Esophagus (tissue), 2 donors: ENCODE data around the gene FYN. TPM values are rescaled to one million over a fixed set of nuclear protein-coding genes. Genes with fewer than 3 reads are reported as not detected.

Experiments used
- H3K27ac ChIP-seq, 2 donors: one replicate each; pipeline ENCODE4 v1.5.1; 2013; ENCODE audit warnings: low read depth in 2 of 2, mild to moderate bottlenecking in 2 of 2, inconsistent platforms in 1 of 2, low read length in 1 of 2, moderate library complexity in 1 of 2
- H3K27me3 ChIP-seq, 2 donors: one replicate each; pipeline ENCODE4 v1.6.1; 2013; ENCODE audit warnings: low read length in 2 of 2, control low read depth in 1 of 2, mild to moderate bottlenecking in 1 of 2; ENCODE audit not compliant: insufficient read depth in 2 of 2, control insufficient read depth in 1 of 2
- H3K36me3 ChIP-seq, 2 donors: one replicate each; pipeline ENCODE4 v1.6.1; 2013; ENCODE audit warnings: low read length in 1 of 2; ENCODE audit not compliant: control insufficient read depth in 2 of 2, insufficient read depth in 2 of 2
- H3K4me1 ChIP-seq, 2 donors: one replicate each; pipeline ENCODE4 v1.6.1; 2013; ENCODE audit warnings: low read length in 1 of 2; ENCODE audit not compliant: control insufficient read depth in 2 of 2, insufficient read depth in 2 of 2
- H3K4me3 ChIP-seq, 2 donors: one replicate each; pipeline ENCODE4 v1.5.1; 2013; ENCODE audit warnings: low read length in 2 of 2, mild to moderate bottlenecking in 2 of 2, low read depth in 1 of 2, moderate library complexity in 1 of 2
- H3K9me3 ChIP-seq, 2 donors: one replicate each; pipeline ENCODE4 v1.6.1; 2013; ENCODE audit warnings: mild to moderate bottlenecking in 2 of 2, low read depth in 1 of 2, low read length in 1 of 2, moderate library complexity in 1 of 2; ENCODE audit not compliant: control insufficient read depth in 2 of 2, insufficient read depth in 1 of 2
- WGBS, 2 donors: extraction: QIAGEN DNeasy Blood & Tissue Kit; methylation state at CpG; one replicate each; pipeline ENCODE4 v1.1.7; 2013; 5-methylcytosine and 5-hydroxymethylcytosine counted together
- polyA plus RNA-seq, 2 donors: library from polyadenylated mRNA; stranded (reverse); fragments of 200-250 nt; gene quantifications; one replicate each; pipeline ENCODE4 v1.2.3, GENCODE V29; 2013
- donor health status: healthy with polysubstance abuse.
- donor health status: Bipolar disorder and iron deficiency.

FYN gene
- 1 to 10 TPM; 6.7 to 8.4 TPM for polyA plus RNA-seq

DNA sequence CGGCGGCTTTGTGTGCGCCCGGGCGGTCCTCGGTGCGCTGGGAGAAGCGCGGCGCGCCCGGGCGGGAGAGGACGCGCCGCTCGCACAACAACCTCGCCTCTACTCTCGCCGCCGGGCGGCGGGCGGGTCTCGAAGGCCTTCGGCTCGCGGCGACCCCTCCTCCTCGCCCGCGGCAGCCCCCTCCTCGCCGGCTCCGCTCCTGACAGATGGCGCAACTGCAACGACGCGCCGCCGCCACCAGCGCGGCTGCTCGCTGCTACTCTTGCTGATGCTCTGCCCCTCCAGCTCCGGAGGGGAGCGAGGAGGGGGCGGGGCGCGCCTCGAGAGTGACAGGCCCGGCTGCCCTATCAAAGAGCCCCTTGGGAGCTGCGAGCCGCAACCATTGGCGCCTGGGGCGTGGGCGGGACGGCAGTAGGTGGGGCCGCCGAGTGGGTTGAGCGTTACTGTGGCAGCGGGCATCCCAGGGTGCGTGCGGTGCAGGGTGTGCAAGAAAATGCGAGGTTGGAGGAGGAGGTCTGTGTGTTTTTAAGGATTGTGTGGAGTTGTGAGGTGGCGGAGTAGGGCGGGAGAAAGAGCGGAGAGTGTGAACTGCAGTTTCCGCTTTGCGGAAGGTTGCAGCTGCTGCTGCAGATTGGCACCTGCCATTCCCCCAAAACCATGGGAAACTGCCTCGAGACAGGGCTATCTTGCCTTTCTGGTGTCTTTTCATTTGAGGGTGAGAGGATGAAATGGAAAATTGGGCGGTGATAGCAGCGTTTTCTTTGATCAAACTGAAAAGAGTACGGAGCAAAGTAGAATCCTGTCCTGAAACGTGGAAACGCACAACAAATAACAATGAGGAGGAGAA lies at the start of gene FYN:
TSS of gene FYN (minus strand) at position 275 of the 847 bp plus-strand sequence. CDS start 153,401 bp downstream, outside the sequence.
- Histone ChIP-seq H3K27me3 (no peaks in the 10 kb centered on the region), H3K4me1 (peaks cover 0 to 3% of the 10 kb centered on the region in 2 donors), H3K9me3 (no peaks in the 10 kb centered on the region), H3K4me3 (peak within 1 kb of the TSS; percentile 59 to 67), H3K36me3 (no peaks in the 10 kb centered on the region), H3K27ac (peak within 1 kb of the TSS; percentile 81 to 84)
- 0 to 1% methylated on average over 36 to 75 of the region's 75 CpGs for WGBS, 2 donors

DNA sequence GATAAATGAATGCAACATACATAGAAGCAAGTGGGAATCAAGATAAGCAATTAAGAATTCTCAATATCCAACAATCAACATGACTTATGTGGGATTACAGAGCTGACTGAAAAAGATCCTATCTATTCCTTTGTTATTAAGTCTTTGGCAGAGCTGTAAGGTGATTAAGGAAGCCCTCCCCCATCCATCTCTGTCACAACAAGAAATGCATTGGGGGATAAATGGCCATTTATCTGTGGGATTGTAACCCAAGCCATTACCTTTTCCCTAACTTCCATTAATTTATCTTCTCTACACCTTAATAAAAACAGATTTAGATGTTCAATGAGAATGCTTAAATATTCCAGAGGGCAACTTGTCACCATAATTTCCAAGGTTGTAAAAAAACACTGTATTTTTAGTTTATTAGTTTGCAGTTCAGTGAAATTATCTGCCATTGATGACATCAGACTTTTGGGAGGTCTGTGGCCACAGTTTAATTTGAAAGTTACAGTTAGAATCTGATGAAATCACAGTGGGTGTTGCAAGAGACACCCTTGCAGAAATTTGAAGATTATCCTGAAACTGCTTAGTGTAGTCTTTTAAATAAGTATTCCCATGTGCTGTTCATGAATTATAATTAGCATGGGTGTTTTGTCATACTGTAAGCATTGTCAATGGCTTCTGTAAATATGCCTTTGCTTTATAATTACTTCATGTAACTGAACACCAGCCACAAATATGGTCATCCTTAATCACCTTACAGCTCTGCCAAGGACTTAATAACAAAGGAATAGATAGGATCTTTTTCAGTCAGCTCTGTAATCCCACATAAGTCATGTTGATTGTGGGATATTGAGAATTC lies 49.4 kb upstream of the FYN start:
- Histone ChIP-seq H3K4me3 (no peak overlapping the region), H3K27ac (no peak overlapping the region), H3K36me3 (no peaks in the 10 kb centered on the region), H3K9me3 (no peaks in the 10 kb centered on the region), H3K4me1 (peaks cover 0 to 2% of the 10 kb centered on the region in 2 donors), H3K27me3 (no peaks in the 10 kb centered on the region)

DNA sequence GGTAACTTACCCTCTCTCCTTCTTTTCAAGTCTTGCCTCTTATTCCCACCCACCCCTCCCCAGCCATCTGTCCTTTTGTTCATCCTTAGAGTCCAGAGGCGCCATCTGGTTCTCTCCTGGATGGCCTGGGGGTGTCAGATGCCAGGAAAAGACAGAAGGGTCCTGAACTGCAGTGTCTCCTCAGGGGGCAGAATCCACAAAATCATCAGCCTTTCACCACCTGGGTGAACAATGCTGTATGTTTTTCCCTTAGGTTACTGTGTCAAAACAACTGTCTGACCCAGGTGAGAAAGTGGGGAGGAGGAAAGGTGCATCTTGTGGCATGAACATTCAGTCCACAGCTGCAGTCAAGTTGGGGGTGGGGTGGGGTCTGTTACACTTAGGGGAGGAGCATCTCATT lies 47.9 kb upstream of the FYN start:
- WGBS, 2 donors: 77 to 85% methylated on average over 1 of the region's 1 CpG
- no peak overlapping the region for H3K4me3 ChIP-seq
- peaks cover 0 to 2% of the 10 kb centered on the region in 2 donors for H3K4me1 ChIP-seq
- H3K27ac ChIP-seq: no peak overlapping the region
- H3K9me3 ChIP-seq: no peaks in the 10 kb centered on the region
- H3K36me3 ChIP-seq: no peaks in the 10 kb centered on the region
- H3K27me3 ChIP-seq: no peaks in the 10 kb centered on the region

DNA sequence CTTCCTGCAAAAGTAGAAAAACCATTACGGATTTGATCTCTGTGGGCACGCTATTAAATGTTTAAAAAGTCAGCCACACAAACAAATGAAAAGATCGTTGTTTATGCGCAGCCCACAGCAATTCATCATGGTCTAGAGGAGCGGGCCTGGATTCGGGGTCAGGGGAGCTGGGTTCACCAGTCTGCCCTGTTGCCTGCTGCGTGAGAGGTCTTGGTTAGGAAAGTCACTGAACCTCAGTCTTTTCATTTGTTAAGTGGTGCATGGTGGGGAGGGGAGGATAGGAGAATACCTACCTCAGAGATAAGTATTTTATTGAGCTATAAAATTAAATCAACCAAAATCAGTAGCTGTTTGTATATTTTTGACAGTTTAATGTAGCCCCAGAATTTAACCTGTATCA lies 47.3 kb upstream of the FYN start:
- Histone ChIP-seq H3K27me3 (no peaks in the 10 kb centered on the region), H3K27ac (no peak overlapping the region), H3K9me3 (no peaks in the 10 kb centered on the region), H3K4me1 (peaks cover 0 to 2% of the 10 kb centered on the region in 2 donors), H3K4me3 (no peak overlapping the region), H3K36me3 (no peaks in the 10 kb centered on the region)
- 89% methylated on average over 7 of the region's 7 CpGs for WGBS, 2 donors

DNA sequence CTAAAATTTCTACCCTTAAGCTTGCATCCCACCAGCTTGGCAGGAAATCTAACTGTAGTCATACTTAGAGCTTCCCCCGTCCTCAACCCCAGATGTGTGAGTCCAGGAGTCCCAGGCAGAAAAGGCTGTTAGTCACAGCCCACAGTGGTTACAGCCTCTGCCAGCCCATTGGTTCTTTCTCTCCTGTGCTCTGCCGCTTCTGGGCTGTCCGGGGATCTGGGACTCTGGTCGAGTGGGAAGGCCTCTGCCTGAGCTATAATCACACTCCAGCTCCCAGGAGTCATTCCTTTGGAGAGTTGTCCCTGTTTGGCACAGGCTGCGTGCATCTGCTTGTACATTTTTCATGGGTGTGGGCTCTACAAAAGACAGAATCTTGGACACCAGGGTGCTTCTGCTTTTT lies 45.6 kb upstream of the FYN start:
- Histone ChIP-seq H3K36me3 (no peaks in the 10 kb centered on the region), H3K27me3 (no peaks in the 10 kb centered on the region), H3K27ac (no peak overlapping the region), H3K9me3 (no peaks in the 10 kb centered on the region), H3K4me1 (no peaks in the 10 kb centered on the region), H3K4me3 (no peak overlapping the region)
- WGBS, 2 donors: 51 to 68% methylated on average over 5 of the region's 5 CpGs

DNA sequence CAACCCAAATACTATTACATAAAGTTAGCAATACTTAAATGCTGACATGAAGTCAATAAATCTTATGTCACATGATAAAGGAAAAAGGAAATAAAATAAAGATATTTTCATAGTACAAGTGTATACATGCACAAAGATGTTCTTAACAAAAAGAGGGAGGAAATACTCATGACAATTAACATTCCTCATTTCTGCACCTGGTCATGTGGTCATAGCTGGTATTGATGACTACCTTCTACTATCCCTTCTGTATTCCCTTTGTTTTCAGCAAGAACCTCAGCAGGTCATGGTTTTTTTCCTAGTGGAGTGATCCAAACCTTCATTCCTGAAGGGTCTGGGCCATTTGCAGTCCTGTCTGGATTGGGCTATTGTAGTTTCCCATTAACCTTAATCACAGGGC lies 43.5 kb upstream of the FYN start:
- Histone ChIP-seq H3K27ac (no peak overlapping the region), H3K36me3 (no peaks in the 10 kb centered on the region), H3K27me3 (no peaks in the 10 kb centered on the region), H3K4me1 (no peaks in the 10 kb centered on the region), H3K4me3 (no peak overlapping the region), H3K9me3 (no peaks in the 10 kb centered on the region)

DNA sequence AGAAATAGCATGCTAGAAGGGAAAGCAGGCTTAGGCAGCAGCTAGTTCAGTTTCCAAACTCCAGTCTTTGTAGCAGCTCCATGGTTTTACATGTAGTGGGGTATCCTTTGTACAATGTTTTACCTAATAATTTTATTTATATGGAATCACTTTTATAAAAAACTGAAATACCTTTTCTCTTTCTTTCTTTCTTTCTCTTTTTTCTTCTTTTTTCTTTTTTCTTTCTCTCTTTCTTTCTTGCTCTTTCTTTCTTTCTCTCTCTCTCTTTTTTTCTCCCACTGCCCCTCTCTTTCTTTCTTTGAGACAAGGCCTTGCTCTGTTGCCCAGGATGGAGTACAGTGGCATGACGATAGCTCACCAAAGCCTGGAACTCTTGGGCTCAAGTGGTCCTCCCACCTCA lies 41.4 kb upstream of the FYN start:
- Histone ChIP-seq H3K27me3 (no peaks in the 10 kb centered on the region), H3K4me3 (no peak overlapping the region), H3K9me3 (no peaks in the 10 kb centered on the region), H3K36me3 (no peaks in the 10 kb centered on the region), H3K27ac (no peak overlapping the region), H3K4me1 (no peaks in the 10 kb centered on the region)
- WGBS, 2 donors: 89 to 92% methylated on average over 1 of the region's 1 CpG

DNA sequence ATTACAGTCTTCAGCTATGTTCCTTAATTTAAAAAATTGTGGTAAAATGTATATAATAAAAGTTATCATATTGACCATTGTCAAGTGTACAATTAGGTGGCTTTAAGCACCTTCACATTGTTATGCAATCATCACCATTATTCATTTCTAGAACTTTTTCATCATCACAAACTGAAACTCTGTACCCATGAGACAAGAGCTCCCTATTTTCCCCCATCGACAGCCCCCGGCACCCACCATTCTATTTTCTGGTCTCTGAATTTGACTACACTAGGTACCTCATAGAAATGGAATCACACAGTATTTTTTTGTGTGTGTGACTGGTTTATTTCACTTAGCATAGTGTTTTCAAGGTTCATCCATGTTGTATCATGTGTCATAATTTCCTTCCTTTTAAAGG lies 39.7 kb upstream of the FYN start:
- H3K4me3 ChIP-seq: no peak overlapping the region
- no peaks in the 10 kb centered on the region for H3K4me1 ChIP-seq
- H3K9me3 ChIP-seq: no peaks in the 10 kb centered on the region
- no peaks in the 10 kb centered on the region for H3K27me3 ChIP-seq
- WGBS, 2 donors: 69 to 88% methylated on average over 2 of the region's 2 CpGs
- H3K27ac ChIP-seq: no peak overlapping the region
- no peaks in the 10 kb centered on the region for H3K36me3 ChIP-seq

DNA sequence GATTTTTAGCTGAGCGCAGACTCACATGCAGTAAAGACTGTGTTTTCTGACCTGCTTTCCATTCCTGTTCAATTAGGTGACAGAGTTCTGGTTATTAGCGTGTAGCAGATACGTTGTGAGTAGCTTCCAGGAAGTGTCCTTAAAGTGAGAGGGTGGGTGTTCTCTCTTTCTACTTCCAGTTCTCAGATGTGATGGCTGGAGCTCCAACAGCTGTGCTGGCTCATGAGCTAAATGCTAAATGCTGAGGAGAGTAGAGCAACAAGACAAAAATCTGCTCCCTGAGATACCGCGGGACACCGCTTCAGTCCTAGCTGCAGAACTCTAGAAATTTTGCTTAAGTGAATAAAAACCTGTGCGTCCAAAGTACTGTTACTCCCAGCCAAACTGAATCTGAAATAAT lies 38.2 kb upstream of the FYN start:
- Histone ChIP-seq H3K27me3 (no peaks in the 10 kb centered on the region), H3K36me3 (no peaks in the 10 kb centered on the region), H3K27ac (no peak overlapping the region), H3K4me3 (no peak overlapping the region), H3K9me3 (no peaks in the 10 kb centered on the region), H3K4me1 (no peaks in the 10 kb centered on the region)
- 67 to 82% methylated on average over 7 of the region's 7 CpGs for WGBS, 2 donors
